ENCODE measurements around the gene CFAP61.

GRCh38 chr20:20358801-20359200, 306.5 kb downstream of the CFAP61 start:
- TF ChIP-seq CTCF (IDR thresholded peaks at IDR 0.05) (no peak), POLR2A (IDR thresholded peaks at IDR 0.05) (no peak)
